Retinal pigment epithelial cell (primary cell): ENCODE data around the gene TNIP1.

Source experiments
- DNase-seq: peaks from one replicate; pipeline ENCODE4 v3.0.0-alpha.2; 2010; ENCODE audit warnings: low read depth
- H3K4me3 ChIP-seq: 2 replicates; pipeline ENCODE4 v1.5.1; 2011; ENCODE audit warnings: mild to moderate bottlenecking, low read length, control low read depth, moderate library complexity
- CTCF ChIP-seq: conservative IDR thresholded peaks from 2 replicates; pipeline ENCODE4 v1.5.1; 2011; ENCODE audit warnings: low read depth, low read length, control low read depth, inconsistent platforms

The TNIP1 gene

GRCh38 chr5:151028717-151029116, 52.1 kb downstream of the TNIP1 start:
- no peak for DNase-seq
- TF ChIP-seq CTCF = no peak
- no peak overlapping the region for H3K4me3 ChIP-seq

GRCh38 chr5:151027961-151028479, 52.8 kb downstream of the TNIP1 start:
- no peak for TF ChIP-seq CTCF
- no peak for DNase-seq
- H3K4me3 ChIP-seq = no peak overlapping the region

DNA sequence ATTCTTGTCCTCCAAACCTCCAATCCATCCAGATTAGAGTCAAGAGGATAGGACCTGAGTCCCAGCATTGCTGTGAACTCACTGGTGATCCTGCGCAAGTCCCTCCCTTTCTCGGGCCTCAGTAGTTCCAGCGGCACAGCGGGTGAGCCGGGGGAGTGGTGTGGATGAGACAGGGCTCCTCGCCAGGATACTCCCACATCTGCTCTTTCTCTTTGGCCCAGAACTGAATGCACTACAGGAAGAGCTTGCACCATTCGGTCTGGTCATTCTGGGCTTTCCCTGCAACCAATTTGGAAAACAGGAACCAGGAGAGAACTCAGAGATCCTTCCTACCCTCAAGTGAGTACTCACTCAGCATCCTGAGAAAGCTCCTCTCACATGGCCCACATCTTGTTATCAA, 54.2 kb downstream of the TNIP1 start:
- no peak for DNase-seq
- H3K4me3 ChIP-seq = no peak overlapping the region
- TF ChIP-seq CTCF = no peak

DNA sequence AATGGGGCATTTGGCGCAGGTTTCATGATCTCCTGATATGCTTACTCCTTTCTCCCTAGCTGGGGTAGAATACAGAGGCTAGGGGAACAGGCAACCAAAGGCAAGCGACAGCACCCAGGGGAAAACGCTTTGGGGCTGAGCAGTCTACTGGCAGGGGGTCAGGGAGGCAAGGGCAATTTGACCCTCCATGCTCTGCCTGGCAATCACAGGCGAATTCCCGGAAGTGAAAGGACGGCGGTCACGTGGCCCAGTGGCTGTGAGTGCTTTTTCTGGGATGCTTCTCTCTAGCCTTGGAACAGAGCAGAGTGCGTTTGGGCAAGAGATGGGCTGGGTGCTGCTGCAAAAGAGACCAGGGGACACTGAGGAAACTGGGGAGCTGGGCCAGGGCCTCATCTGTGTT, 54.7 kb downstream of the TNIP1 start:
- TF ChIP-seq CTCF = no peak
- DNase-seq = no peak
- H3K4me3 ChIP-seq = no peak overlapping the region

GRCh38 chr5:151025250-151025606, 55.6 kb downstream of the TNIP1 start:
- TF ChIP-seq CTCF = no peak
- DNase-seq = no peak
- H3K4me3 ChIP-seq = no peak overlapping the region

DNA sequence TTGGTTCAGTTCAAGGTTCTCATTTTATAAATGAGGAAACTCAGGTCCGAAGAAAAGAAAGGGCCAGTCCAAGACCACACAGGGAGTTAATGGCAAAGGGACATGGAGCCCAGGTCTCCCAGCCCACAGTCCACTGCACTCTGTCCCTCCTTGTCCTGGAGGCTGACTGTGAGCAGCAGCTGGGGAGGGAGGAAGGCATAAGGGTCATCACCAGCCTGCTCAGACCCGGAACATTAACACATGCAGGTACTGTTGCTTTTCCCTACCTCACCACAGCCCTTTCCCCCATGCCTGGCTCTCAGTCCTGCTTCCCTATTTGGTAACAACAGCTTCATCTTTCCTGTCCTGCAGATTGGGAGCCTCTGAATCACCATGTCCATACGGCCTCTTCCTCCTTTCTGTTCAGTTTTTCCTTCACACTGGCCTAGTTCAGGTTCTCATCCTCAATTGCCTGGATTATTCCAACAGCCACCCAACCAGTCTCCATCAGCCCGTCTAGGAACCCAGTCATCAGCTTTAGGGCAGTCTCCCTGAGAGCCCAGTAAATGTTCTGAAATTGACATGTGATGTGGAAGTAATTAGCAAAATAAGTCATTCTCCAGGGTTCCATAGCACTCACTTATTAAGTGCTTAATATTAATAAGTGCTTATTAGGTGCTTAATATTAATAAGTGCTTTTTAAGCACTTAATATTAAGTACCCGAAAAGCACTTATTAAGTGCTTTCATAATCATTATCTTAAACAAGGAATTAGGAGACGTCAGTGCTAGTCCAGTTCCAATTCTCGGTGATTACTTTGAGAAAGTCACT, 56.2 kb downstream of the TNIP1 start:
- DNase-seq = no peak
- H3K4me3 ChIP-seq = no peak overlapping the region
- TF ChIP-seq CTCF = no peak

GRCh38 chr5:151023651-151024050, 57.2 kb downstream of the TNIP1 start:
- no peak for TF ChIP-seq CTCF
- no peak overlapping the region for H3K4me3 ChIP-seq
- DNase-seq = no peak
